ENCODE results near the gene SMAD5.

GRCh38 chr5:136208916-136209315 is 76.3 kb downstream of the SMAD5 start:
- no peak for TF ChIP-seq CTCF (IDR thresholded peaks at IDR 0.05; ENCODE audit: low read length)
- TF ChIP-seq EZH2 (optimal IDR thresholded peaks at IDR 0.05; ENCODE audit: low read depth, low read length), result no peak
- no peak for TF ChIP-seq EZH2phosphoT487 (IDR thresholded peaks at IDR 0.05; ENCODE audit: low read length)
